GM21717 (cell line): ENCODE measurements around the gene LRRC49.
"Not testable (repeated sequence)": the region's sequence is repeated elsewhere in the genome, so short reads cannot be mapped to it uniquely, and the experiment has no call there.

Source experiments
- ATAC-seq: cut with Tn5 transposase; IDR thresholded peaks from one replicate; pipeline ENCODE4 v1.9.1; 2021; ENCODE audit warnings: mild to moderate bottlenecking, moderate library complexity; ENCODE audit not compliant: unreplicated experiment

The LRRC49 gene

GRCh38 chr15:70967646-70968045, 75.0 kb downstream of the LRRC49 start:
- ATAC-seq = no peak

GRCh38 chr15:70974004-70974832, 81.6 kb downstream of the LRRC49 start:
- no peak for ATAC-seq

- ATAC-seq = no peak
These were observed 84.2 kb downstream of the LRRC49 start for GRCh38 chr15:70976851-70977250.

GRCh38 chr15:70995383-70995970, 102.9 kb downstream of the LRRC49 start:
- ATAC-seq = no peak

GRCh38 chr15:70998319-70998718, 105.7 kb downstream of the LRRC49 start:
- no peak for ATAC-seq

- ATAC-seq = no peak
These were observed 109.7 kb downstream of the LRRC49 start for GRCh38 chr15:71002316-71002715.

GRCh38 chr15:71003319-71003718, 110.7 kb downstream of the LRRC49 start:
- ATAC-seq = no peak

GRCh38 chr15:71004506-71004905, 111.9 kb downstream of the LRRC49 start:
- not testable (repeated sequence) for ATAC-seq

GRCh38 chr15:71005895-71006294, 113.3 kb downstream of the LRRC49 start:
- ATAC-seq = no peak

GRCh38 chr15:71008250-71008870, 115.7 kb downstream of the LRRC49 start:
- ATAC-seq = no peak

GRCh38 chr15:71010472-71010871, 117.8 kb downstream of the LRRC49 start:
- no peak for ATAC-seq

- no peak for ATAC-seq
These were observed 118.4 kb downstream of the LRRC49 start for GRCh38 chr15:71010997-71011396.

GRCh38 chr15:71011503-71012155, 119.0 kb downstream of the LRRC49 start:
- ATAC-seq = no peak

GRCh38 chr15:71013446-71013845, 120.8 kb downstream of the LRRC49 start:
- no peak for ATAC-seq

- ATAC-seq = no peak
These were observed 122.7 kb downstream of the LRRC49 start for GRCh38 chr15:71015342-71015741.

GRCh38 chr15:71031232-71031631, 138.6 kb downstream of the LRRC49 start:
- ATAC-seq = not testable (repeated sequence)

- not testable (repeated sequence) for ATAC-seq
These were observed 142.9 kb downstream of the LRRC49 start for GRCh38 chr15:71035478-71035877.

GRCh38 chr15:71042356-71042922, 149.8 kb downstream of the LRRC49 start:
- ATAC-seq = no peak

GRCh38 chr15:71043373-71043772, 150.7 kb downstream of the LRRC49 start:
- no peak for ATAC-seq

- no peak for ATAC-seq
These were observed 151.4 kb downstream of the LRRC49 start for GRCh38 chr15:71044006-71044405.

GRCh38 chr15:71046146-71046545, 153.5 kb downstream of the LRRC49 start:
- not testable (repeated sequence) for ATAC-seq
